Measurements from ENCODE around the gene FANCC.
A peak's percentile ranks its signal among the peaks of the same experiment; 100 is the strongest.

The FANCC gene

GRCh38 chr9:95058121-95058785 lies 259.3 kb downstream of the FANCC start:
- TF ChIP-seq CTCF (conservative IDR thresholded peaks at IDR 0.05; ENCODE audit: low read depth): no peak
- POLR2A ChIA-PET (ENCODE audit: low non-redundant PET): no interaction called here
- CTCF ChIA-PET: interaction anchor here (0.6 to 1.4 kb wide), 3 partner anchors 17 to 992 kb away, joined by 3 to 7 read pairs (median 4); no protein-coding TSS in a partner anchor
- no peak for DNase-seq (ENCODE audit: low spot score)
- peak overlapping the region; percentile 60 for H3K27ac ChIP-seq

DNA sequence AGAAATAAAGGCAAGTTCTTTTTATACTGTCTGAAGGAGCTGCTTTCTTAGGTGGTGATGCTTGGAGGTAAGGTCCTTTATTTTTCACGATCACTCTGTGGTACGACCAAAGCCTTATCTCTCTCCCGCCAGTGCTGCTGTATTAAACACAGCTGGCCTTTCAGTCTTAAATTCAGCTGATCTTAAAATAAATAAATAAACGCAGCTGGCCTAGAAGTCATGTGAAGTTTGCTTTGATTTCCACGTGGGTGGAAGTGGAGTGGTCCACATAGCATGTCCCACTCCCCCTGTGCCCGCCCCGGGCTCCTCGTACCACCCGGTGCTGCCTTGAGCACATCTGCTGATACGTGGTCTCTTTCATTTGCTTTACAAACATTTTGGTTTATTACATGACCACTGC lies 260.4 kb downstream of the FANCC start:
- peak overlapping the region; percentile 45 for H3K27ac ChIP-seq
- no peak for TF ChIP-seq CTCF (conservative IDR thresholded peaks at IDR 0.05; ENCODE audit: low read depth)
- ChIA-PET CTCF (interaction anchor here (0.7 to 1.4 kb wide), 3 partner anchors 10 to 70 kb away, joined by 3 to 4 read pairs (median 3); no protein-coding TSS in a partner anchor), POLR2A (ENCODE audit: low non-redundant PET) (no interaction called here)
- DNase-seq (ENCODE audit: low spot score): no peak

DNA sequence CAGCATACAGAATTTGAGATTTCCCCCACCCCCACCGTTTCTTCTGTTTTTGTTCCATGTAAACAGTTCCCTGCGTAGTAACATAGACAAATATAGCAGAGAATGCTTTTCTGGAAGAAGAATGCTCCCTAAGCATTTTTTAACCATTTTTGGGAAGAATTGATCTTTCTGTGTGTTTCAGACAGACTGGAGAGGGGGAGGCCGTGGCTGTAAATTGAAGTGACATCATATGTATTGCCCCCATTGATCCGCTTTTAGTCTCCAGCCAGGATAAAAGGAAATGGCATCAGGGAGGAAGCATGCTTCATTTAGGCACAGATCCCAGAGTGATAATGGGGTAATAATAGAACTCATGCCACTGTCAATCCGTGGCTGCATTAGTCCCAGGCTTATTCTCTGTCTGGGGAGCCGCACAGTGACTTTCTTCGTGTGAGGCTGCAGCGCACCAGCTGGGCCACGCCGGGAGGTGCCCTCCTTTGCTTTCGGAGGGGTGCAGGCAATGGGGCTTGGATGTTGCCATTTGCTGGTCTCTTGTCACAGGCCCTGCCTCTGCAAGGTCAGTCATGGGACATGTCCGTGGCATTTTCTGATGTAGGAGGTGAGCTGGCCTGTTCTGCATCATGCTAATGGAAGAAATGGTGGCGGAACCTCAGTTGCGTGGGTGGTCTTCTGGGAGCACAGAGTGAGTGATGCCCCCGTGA lies 261.5 kb downstream of the FANCC start:
- ChIA-PET CTCF (no interaction called here), POLR2A (ENCODE audit: low non-redundant PET) (no interaction called here)
- TF ChIP-seq CTCF (conservative IDR thresholded peaks at IDR 0.05; ENCODE audit: low read depth): no peak
- no peak for DNase-seq (ENCODE audit: low spot score)
- H3K27ac ChIP-seq: peak overlapping the region; percentile 68

DNA sequence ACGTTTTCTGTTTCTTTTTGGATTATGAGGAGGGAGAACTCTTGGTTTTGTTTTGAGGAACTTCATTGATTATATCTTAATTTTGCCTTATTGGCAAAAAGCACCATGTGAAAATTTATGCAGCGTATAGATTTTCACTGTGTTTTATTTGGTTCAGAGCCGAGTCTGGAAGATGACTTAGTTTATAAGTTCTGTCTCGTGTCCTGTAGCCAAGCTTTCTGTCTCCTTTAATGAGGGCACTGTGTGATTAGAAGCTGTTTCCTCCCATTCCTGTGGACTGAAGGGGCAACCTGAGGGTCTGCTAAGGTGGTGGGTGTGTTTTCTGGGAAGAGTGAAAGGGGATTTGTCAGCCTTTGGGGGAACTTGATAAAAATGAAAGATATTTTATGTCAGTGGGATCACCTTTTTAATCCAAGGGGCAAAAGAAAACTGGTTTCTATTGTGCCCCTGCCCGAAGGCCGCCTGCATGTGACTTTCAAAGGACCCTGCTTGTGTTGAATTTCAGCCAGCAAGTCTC lies 262.1 kb downstream of the FANCC start:
- H3K27ac ChIP-seq: no peak overlapping the region
- no peak for DNase-seq (ENCODE audit: low spot score)
- CTCF ChIA-PET: no interaction called here
- POLR2A ChIA-PET (ENCODE audit: low non-redundant PET): no interaction called here
- TF ChIP-seq CTCF (conservative IDR thresholded peaks at IDR 0.05; ENCODE audit: low read depth): no peak

DNA sequence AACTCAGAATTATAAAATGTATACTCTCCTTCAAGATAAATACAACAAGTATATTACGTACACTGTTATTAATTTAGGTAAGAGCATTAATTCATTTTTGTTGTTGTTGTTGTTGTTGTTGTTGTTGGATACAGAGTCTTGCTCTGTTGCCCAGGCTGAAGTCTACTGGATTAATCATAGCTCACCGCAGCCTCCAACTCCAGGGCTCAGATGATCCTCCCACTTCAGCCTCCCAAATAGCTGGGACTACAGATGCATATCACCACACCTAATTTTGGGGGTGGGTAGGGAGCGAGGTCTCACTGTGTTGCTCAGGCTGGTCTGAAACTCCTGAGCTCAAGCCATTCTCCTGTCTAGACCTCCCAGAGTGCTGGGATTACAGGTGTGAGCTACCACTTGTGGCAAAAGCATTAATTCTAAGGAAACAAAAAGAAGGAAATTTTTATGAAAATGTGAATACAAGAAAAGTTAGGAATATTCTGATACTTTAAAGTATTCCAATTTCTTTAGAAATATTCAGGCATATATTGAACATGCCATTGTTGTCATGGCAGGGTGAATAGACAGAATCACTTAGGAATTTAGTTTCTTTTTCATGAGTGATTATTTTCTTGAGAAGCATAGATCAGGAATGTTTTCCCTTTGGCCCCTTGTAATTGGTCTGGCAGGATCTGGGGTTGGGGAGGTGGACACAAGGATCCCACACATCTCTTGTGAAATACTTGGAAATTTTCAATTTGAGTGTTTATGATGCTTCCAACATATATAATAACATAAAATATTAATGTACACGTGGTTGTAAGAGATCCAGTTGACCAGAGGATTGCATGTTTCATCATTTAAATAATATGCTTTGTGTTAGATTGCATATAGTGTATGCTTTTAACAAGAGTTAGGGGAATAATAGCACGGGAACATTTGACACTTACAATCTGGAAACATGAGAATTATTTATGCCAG lies 263.6 kb downstream of the FANCC start:
- TF ChIP-seq CTCF (conservative IDR thresholded peaks at IDR 0.05; ENCODE audit: low read depth): no peak
- peak; percentile 41 for DNase-seq (ENCODE audit: low spot score)
- peak overlapping the region; percentile 48 for H3K27ac ChIP-seq
- POLR2A ChIA-PET (ENCODE audit: low non-redundant PET): no interaction called here
- CTCF ChIA-PET: interaction anchor here (0.6 to 0.7 kb wide), 2 partner anchors 132 to 305 kb away, joined by 3 to 4 read pairs; no protein-coding TSS in a partner anchor

GRCh38 chr9:95049761-95050160 lies 267.7 kb downstream of the FANCC start:
- no peak for TF ChIP-seq CTCF (conservative IDR thresholded peaks at IDR 0.05; ENCODE audit: low read depth)
- DNase-seq (ENCODE audit: low spot score): peak; percentile 50
- ChIA-PET CTCF (interaction anchor here (2.1 kb wide), 1 partner anchor 368 kb away, joined by 6 read pairs; no protein-coding TSS in a partner anchor), POLR2A (ENCODE audit: low non-redundant PET) (no interaction called here)
- no peak overlapping the region for H3K27ac ChIP-seq

All from RWPE1 (cell line).